ENCODE data around the gene RPL7A.

RPL7A gene

DNA sequence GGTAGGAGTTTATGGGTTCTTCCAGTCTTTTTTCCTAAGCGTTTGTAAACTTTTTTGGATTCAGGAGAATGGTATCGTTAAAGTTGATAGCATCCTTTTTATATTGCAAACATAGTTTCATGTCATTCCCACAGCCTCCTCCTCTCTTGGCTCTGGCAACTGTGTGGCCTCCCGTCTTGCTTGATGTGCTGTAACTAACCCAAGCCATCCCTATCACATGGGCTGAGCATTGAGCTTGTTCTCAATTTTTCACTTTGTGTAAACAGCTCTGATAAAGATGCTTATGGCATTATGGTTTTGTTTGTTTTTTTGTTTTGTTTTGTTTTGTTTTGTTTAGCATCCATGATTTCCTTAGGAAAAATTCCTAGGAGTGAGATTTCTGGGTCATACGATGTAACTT is 32.7 kb downstream of the RPL7A start:
- no peak overlapping the region for H3K4me2 ChIP-seq (ENCODE audit: low read length)
- peaks cover under 1% of the 10 kb centered on the region; the same call in 1 of the 2 replicates for H3K36me3 ChIP-seq (ENCODE audit: control insufficient read depth, low read length)
- no peaks in the 10 kb centered on the region for H3F3A ChIP-seq (ENCODE audit: control insufficient read depth, insufficient read depth)
- no peaks in the 10 kb centered on the region for H3K9me2 ChIP-seq (replicated peaks; ENCODE audit: control insufficient read depth, low read length)
- H3K4me3 ChIP-seq (ENCODE audit: low read length), result no peak overlapping the region
- H3K27me3 ChIP-seq (ENCODE audit: control insufficient read depth, low read length), result peaks cover 5% of the 10 kb centered on the region; the same call in 1 of the 2 replicates
- H4K20me1 ChIP-seq (ENCODE audit: control insufficient read depth, insufficient read depth, low read depth, low read length), result no peaks in the 10 kb centered on the region
- peaks cover 15% of the 10 kb centered on the region for H3K4me1 ChIP-seq (ENCODE audit: control insufficient read depth, low read length)
- peaks cover 10% of the 10 kb centered on the region; the same call in 1 of the 2 replicates for H3K9me3 ChIP-seq (ENCODE audit: control insufficient read depth, insufficient read depth, low read length)
- no peak overlapping the region for H3K27ac ChIP-seq (ENCODE audit: low read depth, low read length)
- TF ChIP-seq, protein P1, sequence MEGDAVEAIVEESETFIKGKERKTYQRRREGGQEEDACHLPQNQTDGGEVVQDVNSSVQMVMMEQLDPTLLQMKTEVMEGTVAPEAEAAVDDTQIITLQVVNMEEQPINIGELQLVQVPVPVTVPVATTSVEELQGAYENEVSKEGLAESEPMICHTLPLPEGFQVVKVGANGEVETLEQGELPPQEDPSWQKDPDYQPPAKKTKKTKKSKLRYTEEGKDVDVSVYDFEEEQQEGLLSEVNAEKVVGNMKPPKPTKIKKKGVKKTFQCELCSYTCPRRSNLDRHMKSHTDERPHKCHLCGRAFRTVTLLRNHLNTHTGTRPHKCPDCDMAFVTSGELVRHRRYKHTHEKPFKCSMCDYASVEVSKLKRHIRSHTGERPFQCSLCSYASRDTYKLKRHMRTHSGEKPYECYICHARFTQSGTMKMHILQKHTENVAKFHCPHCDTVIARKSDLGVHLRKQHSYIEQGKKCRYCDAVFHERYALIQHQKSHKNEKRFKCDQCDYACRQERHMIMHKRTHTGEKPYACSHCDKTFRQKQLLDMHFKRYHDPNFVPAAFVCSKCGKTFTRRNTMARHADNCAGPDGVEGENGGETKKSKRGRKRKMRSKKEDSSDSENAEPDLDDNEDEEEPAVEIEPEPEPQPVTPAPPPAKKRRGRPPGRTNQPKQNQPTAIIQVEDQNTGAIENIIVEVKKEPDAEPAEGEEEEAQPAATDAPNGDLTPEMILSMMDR (IDR thresholded peaks at IDR 0.05; ENCODE audit: low read depth, low read length, poor library complexity, severe bottlenecking), result no peak
- TF ChIP-seq EZH2phosphoT487 (IDR thresholded peaks at IDR 0.05; ENCODE audit: borderline replicate concordance, low read length), result no peak
- H3K79me2 ChIP-seq (ENCODE audit: control insufficient read depth, low read length), result peaks cover 1% of the 10 kb centered on the region

DNA sequence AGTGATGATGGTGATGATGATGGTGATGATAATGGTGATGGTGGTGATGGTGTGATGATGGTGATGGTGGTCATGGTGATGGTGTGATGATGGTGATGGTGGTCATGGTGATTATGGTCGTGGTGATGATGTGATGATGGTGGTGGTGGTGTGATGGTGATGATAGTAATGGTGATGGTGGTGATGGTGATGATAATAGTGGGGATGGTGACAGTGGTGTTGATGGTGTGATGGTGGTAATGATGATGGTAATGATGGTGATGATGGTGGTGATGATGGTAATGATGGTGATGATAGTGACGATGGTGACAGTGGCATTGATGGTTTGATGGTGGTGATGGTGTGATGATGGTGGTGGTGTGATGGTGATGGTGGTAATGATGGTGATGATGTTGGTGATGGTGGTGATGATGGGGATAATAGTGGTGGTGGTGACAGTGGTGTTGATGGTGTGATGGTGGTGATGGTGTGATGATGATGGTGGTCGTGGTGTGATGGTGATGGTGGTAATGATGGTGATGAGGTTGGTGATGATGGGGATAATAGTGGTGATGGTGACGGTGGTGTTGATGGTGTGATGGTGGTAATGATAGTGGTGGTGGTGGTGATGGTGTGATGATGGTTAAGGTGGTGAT is 34.6 kb downstream of the RPL7A start:
- peaks cover 8% of the 10 kb centered on the region for H3K4me1 ChIP-seq (ENCODE audit: control insufficient read depth, low read length)
- peaks cover 10% of the 10 kb centered on the region; the same call in 1 of the 2 replicates for H3K9me3 ChIP-seq (ENCODE audit: control insufficient read depth, insufficient read depth, low read length)
- peaks cover 5% of the 10 kb centered on the region; the same call in 1 of the 2 replicates for H3K27me3 ChIP-seq (ENCODE audit: control insufficient read depth, low read length)
- TF ChIP-seq, protein P1 (IDR thresholded peaks at IDR 0.05; ENCODE audit: low read depth, low read length, poor library complexity, severe bottlenecking), result no peak
- TF ChIP-seq EZH2phosphoT487 (IDR thresholded peaks at IDR 0.05; ENCODE audit: borderline replicate concordance, low read length), result no peak
- no peaks in the 10 kb centered on the region for H3K79me2 ChIP-seq (ENCODE audit: control insufficient read depth, low read length)
- no peaks in the 10 kb centered on the region for H4K20me1 ChIP-seq (ENCODE audit: control insufficient read depth, insufficient read depth, low read depth, low read length)
- no peak overlapping the region for H3K4me3 ChIP-seq (ENCODE audit: low read length)
- H3K4me2 ChIP-seq (ENCODE audit: low read length), result no peak overlapping the region
- H3F3A ChIP-seq (ENCODE audit: control insufficient read depth, insufficient read depth), result no peaks in the 10 kb centered on the region
- no peak overlapping the region for H3K27ac ChIP-seq (ENCODE audit: low read depth, low read length)
- H3K9me2 ChIP-seq (replicated peaks; ENCODE audit: control insufficient read depth, low read length), result no peaks in the 10 kb centered on the region
- no peaks in the 10 kb centered on the region for H3K36me3 ChIP-seq (ENCODE audit: control insufficient read depth, low read length)

DNA sequence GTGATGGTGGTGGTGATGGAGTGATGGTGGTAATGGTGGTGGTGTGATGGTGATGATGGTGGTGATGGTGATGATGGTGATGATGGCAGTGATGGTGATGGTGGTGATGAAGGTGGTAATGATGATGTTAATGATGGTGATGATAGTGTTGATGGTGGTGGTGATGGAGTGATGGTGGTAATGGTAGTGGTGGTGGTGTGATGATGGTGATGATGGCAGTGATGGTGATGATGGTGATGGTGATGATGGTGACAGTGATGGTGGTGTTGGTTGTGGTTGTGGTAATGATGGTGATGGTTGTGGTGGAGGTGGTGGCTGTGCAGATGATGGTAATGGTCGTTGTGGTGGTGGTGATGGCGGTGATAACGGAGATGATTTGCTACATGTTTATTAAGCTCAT is 35.4 kb downstream of the RPL7A start:
- Histone ChIP-seq H3F3A (ENCODE audit: control insufficient read depth, insufficient read depth) (no peaks in the 10 kb centered on the region), H3K4me2 (ENCODE audit: low read length) (no peak overlapping the region), H3K79me2 (ENCODE audit: control insufficient read depth, low read length) (no peaks in the 10 kb centered on the region), H3K9me3 (ENCODE audit: control insufficient read depth, insufficient read depth, low read length) (peaks cover 10% of the 10 kb centered on the region; the same call in 1 of the 2 replicates), H3K9me2 (replicated peaks; ENCODE audit: control insufficient read depth, low read length) (no peaks in the 10 kb centered on the region), H3K27me3 (ENCODE audit: control insufficient read depth, low read length) (no peaks in the 10 kb centered on the region; the same call in 1 of the 2 replicates), H4K20me1 (ENCODE audit: control insufficient read depth, insufficient read depth, low read depth, low read length) (no peaks in the 10 kb centered on the region), H3K36me3 (ENCODE audit: control insufficient read depth, low read length) (no peaks in the 10 kb centered on the region), H3K27ac (ENCODE audit: low read depth, low read length) (no peak overlapping the region), H3K4me1 (ENCODE audit: control insufficient read depth, low read length) (no peaks in the 10 kb centered on the region; the same call in 1 of the 2 replicates), H3K4me3 (ENCODE audit: low read length) (no peak overlapping the region)
- TF ChIP-seq EZH2phosphoT487 (IDR thresholded peaks at IDR 0.05; ENCODE audit: borderline replicate concordance, low read length), result no peak
- TF ChIP-seq, protein P1 (IDR thresholded peaks at IDR 0.05; ENCODE audit: low read depth, low read length, poor library complexity, severe bottlenecking), result no peak

All from DOHH2 (cell line).